Measurements from ENCODE around the gene SEC23A. TPM values are rescaled to one million over a fixed set of nuclear protein-coding genes. Genes with fewer than 3 reads are reported as not detected.
A peak's percentile ranks its signal among the peaks of the same experiment; 100 is the strongest.

SEC23A gene
- total RNA-seq, 1 experiment from 2014 or later, result 82.4 TPM

- peak within 1 kb of the TSS; percentile 93 for H3K4me3 Mint-ChIP-seq (ENCODE audit: unreplicated experiment)
- H3K27ac Mint-ChIP-seq (ENCODE audit: low read depth, unreplicated experiment), result peak within 1 kb of the TSS; percentile 90
- ChIA-PET POLR2A (interaction anchor here (0.5 to 5.0 kb wide), 28 partner anchors 8 to 1249 kb away, joined by 3 to 82 read pairs (median 4); partner anchors contain the start of genes FBXO33, PNN, SEC23A and TRAPPC6B), CTCF (interaction anchor here (0.6 to 2.6 kb wide), 8 partner anchors 8 to 314 kb away, joined by 3 to 11 read pairs (median 4); partner anchors contain the start of gene SEC23A)
- BruUV-seq (replicated peaks), result TSS peak; percentile 64
- H3K4me1 Mint-ChIP-seq (ENCODE audit: insufficient read depth, unreplicated experiment), result peaks cover 6% of the 10 kb centered on the region
- H3K27me3 Mint-ChIP-seq (ENCODE audit: insufficient read depth, unreplicated experiment), result no peaks in the 10 kb centered on the region
- TF ChIP-seq CTCF (IDR thresholded peaks at IDR 0.05; ENCODE audit: unreplicated experiment), result no peak
- H3K36me3 Mint-ChIP-seq (ENCODE audit: insufficient read depth, unreplicated experiment), result peaks cover 35% of the 10 kb centered on the region
- peak; percentile 96 for DNase-seq (ENCODE audit: unreplicated experiment)
- intact Hi-C loops (cut with micrococcal nuclease), result loop anchor here (1.0 to 2.0 kb wide), 3 partner anchors 57 to 255 kb away; partner anchors contain the start of gene TRAPPC6B
- no peaks in the 10 kb centered on the region for H3K9me3 Mint-ChIP-seq (ENCODE audit: unreplicated experiment)
Observed at GRCh38 chr14:39114073-39114838, 11.2 kb upstream of the SEC23A start, which contains the start of gene GEMIN2. TSS of gene GEMIN2 (plus strand) at chr14:39114323. CDS start at chr14:39114339, 16 bp downstream.

- peaks cover 6% of the 10 kb centered on the region for H3K4me1 Mint-ChIP-seq (ENCODE audit: insufficient read depth, unreplicated experiment)
- DNase-seq (ENCODE audit: unreplicated experiment), result no peak
- TSS peak; percentile 92 for BruUV-seq (replicated peaks)
- peak overlapping the region; percentile 93 for H3K4me3 Mint-ChIP-seq (ENCODE audit: unreplicated experiment)
- POLR2A ChIA-PET, result interaction anchor here (0.5 to 5.0 kb wide), 27 partner anchors 8 to 1248 kb away, joined by 3 to 82 read pairs (median 4); partner anchors contain the start of genes FBXO33, PNN, SEC23A and TRAPPC6B
- intact Hi-C loops (cut with micrococcal nuclease), result loop anchor here (1.0 to 2.0 kb wide), 3 partner anchors 57 to 255 kb away; partner anchors contain the start of gene TRAPPC6B
- H3K27ac Mint-ChIP-seq (ENCODE audit: low read depth, unreplicated experiment), result peak overlapping the region; percentile 90
- no peaks in the 10 kb centered on the region for H3K27me3 Mint-ChIP-seq (ENCODE audit: insufficient read depth, unreplicated experiment)
- no peaks in the 10 kb centered on the region for H3K9me3 Mint-ChIP-seq (ENCODE audit: unreplicated experiment)
- H3K36me3 Mint-ChIP-seq (ENCODE audit: insufficient read depth, unreplicated experiment), result peaks cover 29% of the 10 kb centered on the region
- TF ChIP-seq CTCF (IDR thresholded peaks at IDR 0.05; ENCODE audit: unreplicated experiment), result no peak
- CTCF ChIA-PET, result interaction anchor here (0.6 to 2.6 kb wide), 7 partner anchors 11 to 315 kb away, joined by 3 to 11 read pairs (median 4); partner anchors contain the start of gene SEC23A
Observed at GRCh38 chr14:39113685-39114072, 10.6 kb upstream of the SEC23A start.

- H3K4me1 Mint-ChIP-seq (ENCODE audit: insufficient read depth, unreplicated experiment), result peaks cover 5% of the 10 kb centered on the region
- H3K27ac Mint-ChIP-seq (ENCODE audit: low read depth, unreplicated experiment), result no peak overlapping the region
- no peaks in the 10 kb centered on the region for H3K27me3 Mint-ChIP-seq (ENCODE audit: insufficient read depth, unreplicated experiment)
- CTCF ChIA-PET, result interaction anchor here (0.6 to 1.4 kb wide), 3 partner anchors 137 to 373 kb away, joined by 3 to 4 read pairs (median 3); no protein-coding TSS in a partner anchor
- no peak for DNase-seq (ENCODE audit: unreplicated experiment)
- H3K4me3 Mint-ChIP-seq (ENCODE audit: unreplicated experiment), result no peak overlapping the region
- POLR2A ChIA-PET, result interaction anchor here (0.6 to 0.7 kb wide), 2 partner anchors 284 to 832 kb away, joined by 3 to 8 read pairs; no protein-coding TSS in a partner anchor
- TF ChIP-seq CTCF (IDR thresholded peaks at IDR 0.05; ENCODE audit: unreplicated experiment), result no peak
- intact Hi-C loops (cut with micrococcal nuclease), result no loop called here
- H3K36me3 Mint-ChIP-seq (ENCODE audit: insufficient read depth, unreplicated experiment), result peaks cover 6% of the 10 kb centered on the region
- no peaks in the 10 kb centered on the region for H3K9me3 Mint-ChIP-seq (ENCODE audit: unreplicated experiment)
- BruUV-seq (replicated peaks), result no TSS peak
Observed at GRCh38 chr14:39109893-39110715, 7.1 kb upstream of the SEC23A start.
